Measurements from ENCODE around the gene VAV2. TPM values are rescaled to one million over a fixed set of nuclear protein-coding genes. Genes with fewer than 3 reads are reported as not detected.

Gene VAV2
- total RNA-seq, 6 experiments from 2014 or later: 17.6 to 24.5 (median 21.7) TPM

- TF ChIP-seq, protein P1, sequence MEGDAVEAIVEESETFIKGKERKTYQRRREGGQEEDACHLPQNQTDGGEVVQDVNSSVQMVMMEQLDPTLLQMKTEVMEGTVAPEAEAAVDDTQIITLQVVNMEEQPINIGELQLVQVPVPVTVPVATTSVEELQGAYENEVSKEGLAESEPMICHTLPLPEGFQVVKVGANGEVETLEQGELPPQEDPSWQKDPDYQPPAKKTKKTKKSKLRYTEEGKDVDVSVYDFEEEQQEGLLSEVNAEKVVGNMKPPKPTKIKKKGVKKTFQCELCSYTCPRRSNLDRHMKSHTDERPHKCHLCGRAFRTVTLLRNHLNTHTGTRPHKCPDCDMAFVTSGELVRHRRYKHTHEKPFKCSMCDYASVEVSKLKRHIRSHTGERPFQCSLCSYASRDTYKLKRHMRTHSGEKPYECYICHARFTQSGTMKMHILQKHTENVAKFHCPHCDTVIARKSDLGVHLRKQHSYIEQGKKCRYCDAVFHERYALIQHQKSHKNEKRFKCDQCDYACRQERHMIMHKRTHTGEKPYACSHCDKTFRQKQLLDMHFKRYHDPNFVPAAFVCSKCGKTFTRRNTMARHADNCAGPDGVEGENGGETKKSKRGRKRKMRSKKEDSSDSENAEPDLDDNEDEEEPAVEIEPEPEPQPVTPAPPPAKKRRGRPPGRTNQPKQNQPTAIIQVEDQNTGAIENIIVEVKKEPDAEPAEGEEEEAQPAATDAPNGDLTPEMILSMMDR (IDR thresholded peaks at IDR 0.05): peak; percentile 49
Observed at GRCh38 chr9:133876144-133876543, 116.0 kb downstream of the VAV2 start.

DNA sequence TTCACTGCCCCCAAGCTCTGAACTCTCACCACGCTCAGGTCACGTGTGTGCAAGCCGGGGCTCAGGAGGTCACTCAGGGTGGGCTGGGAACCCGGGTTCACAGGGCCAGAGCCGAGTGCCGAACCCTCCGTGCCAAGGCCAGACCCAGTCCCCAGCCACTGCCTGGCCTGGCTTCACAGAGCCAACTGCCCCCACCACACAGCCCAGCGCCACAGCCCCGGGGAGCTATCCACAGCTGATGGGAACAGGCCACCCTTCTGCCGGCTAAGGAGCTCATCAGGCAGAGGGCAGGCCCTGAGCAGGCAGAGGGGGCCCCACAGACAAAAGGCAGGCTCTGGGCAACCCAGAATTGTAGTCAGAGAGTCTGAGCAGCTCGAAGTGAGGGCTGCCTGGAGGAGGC, 117.0 kb downstream of the VAV2 start:
- H3K27ac Mint-ChIP-seq: 0 out of 2 replicates have a peak overlapping the region, but pooled peaks have one; percentile 92
- TF ChIP-seq, protein P1 (IDR thresholded peaks at IDR 0.05): no peak
- H3K36me3 Mint-ChIP-seq (ENCODE audit: low read depth): peaks cover under 1% of the 10 kb centered on the region; the same call in 1 of the 2 replicates
- H3K4me1 Mint-ChIP-seq (ENCODE audit: low read depth): peaks cover 30% of the 10 kb centered on the region
- H3K27me3 Mint-ChIP-seq (ENCODE audit: insufficient read depth): no peaks in the 10 kb centered on the region; the same call in 1 of the 2 replicates
- H3K9me3 Mint-ChIP-seq: no peaks in the 10 kb centered on the region
- H3K4me3 Mint-ChIP-seq: no peak overlapping the region
- DNase-seq: no peak

More at GRCh38 chr9:133876144-133876543, 116.0 kb downstream of the VAV2 start:
- no peak overlapping the region for H3K4me3 Mint-ChIP-seq
- DNase-seq: no peak
- H3K36me3 Mint-ChIP-seq (ENCODE audit: low read depth): no peaks in the 10 kb centered on the region
- peaks cover 35% of the 10 kb centered on the region for H3K4me1 Mint-ChIP-seq (ENCODE audit: low read depth)
- 0 out of 2 replicates have a peak overlapping the region, but pooled peaks have one; percentile 45 for H3K27ac Mint-ChIP-seq
- no peaks in the 10 kb centered on the region; the same call in 1 of the 2 replicates for H3K27me3 Mint-ChIP-seq (ENCODE audit: insufficient read depth)
- H3K9me3 Mint-ChIP-seq: no peaks in the 10 kb centered on the region

- peak overlapping the region; percentile 92 for H3K27ac Mint-ChIP-seq
- TF ChIP-seq, protein P1 (IDR thresholded peaks at IDR 0.05): no peak
- H3K4me3 Mint-ChIP-seq: peak overlapping the region; percentile 80; the same call in 1 of the 2 replicates
- no peak for DNase-seq
- H3K4me1 Mint-ChIP-seq (ENCODE audit: low read depth): peaks cover 29% of the 10 kb centered on the region
- H3K27me3 Mint-ChIP-seq (ENCODE audit: insufficient read depth): no peaks in the 10 kb centered on the region
- peaks cover 5% of the 10 kb centered on the region; the same call in 1 of the 2 replicates for H3K36me3 Mint-ChIP-seq (ENCODE audit: low read depth)
- H3K9me3 Mint-ChIP-seq: no peaks in the 10 kb centered on the region
Observed at GRCh38 chr9:133874659-133875058, 117.5 kb downstream of the VAV2 start.

- Mint-ChIP-seq H3K4me3 (peak overlapping the region; percentile 80), H3K27me3 (ENCODE audit: insufficient read depth) (no peaks in the 10 kb centered on the region), H3K9me3 (no peaks in the 10 kb centered on the region), H3K36me3 (ENCODE audit: low read depth) (peaks cover 5% of the 10 kb centered on the region; the same call in 1 of the 2 replicates), H3K27ac (peak overlapping the region; percentile 92), H3K4me1 (ENCODE audit: low read depth) (peaks cover 29% of the 10 kb centered on the region)
- TF ChIP-seq, protein P1 (IDR thresholded peaks at IDR 0.05): no peak
- peak; percentile 79 for DNase-seq
Observed at GRCh38 chr9:133874060-133874657, 118.0 kb downstream of the VAV2 start.

DNA sequence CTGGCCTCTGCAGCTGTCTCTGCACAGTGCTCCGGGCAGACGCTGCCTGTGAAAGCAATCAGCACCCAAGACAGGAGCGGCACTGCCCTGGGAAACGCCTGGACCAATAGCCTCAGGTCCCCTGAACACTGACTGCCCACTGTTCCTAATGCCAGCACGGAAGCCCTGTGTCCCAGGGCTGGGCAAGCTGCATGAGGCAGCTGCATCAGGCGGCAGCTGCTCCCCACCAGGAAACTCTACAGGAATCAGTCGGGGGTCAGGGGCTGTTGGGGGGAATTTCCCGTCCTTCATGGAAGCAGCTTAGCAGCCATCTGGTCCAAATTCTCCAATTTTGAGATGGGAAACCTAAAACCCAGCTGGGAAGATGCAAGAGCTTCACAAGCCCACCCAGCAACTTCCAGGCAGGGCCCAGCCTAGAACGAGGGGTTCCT, 118.6 kb downstream of the VAV2 start:
- H3K27ac Mint-ChIP-seq: peak overlapping the region; percentile 92
- no peak for DNase-seq
- H3K36me3 Mint-ChIP-seq (ENCODE audit: low read depth): peaks cover 5% of the 10 kb centered on the region; the same call in 1 of the 2 replicates
- H3K4me3 Mint-ChIP-seq: peak overlapping the region; percentile 80
- no peaks in the 10 kb centered on the region for H3K27me3 Mint-ChIP-seq (ENCODE audit: insufficient read depth)
- TF ChIP-seq, protein P1 (IDR thresholded peaks at IDR 0.05): no peak
- peaks cover 29% of the 10 kb centered on the region for H3K4me1 Mint-ChIP-seq (ENCODE audit: low read depth)
- H3K9me3 Mint-ChIP-seq: no peaks in the 10 kb centered on the region
